Measurements from ENCODE around the gene TBKBP1.

The TBKBP1 gene

DNA sequence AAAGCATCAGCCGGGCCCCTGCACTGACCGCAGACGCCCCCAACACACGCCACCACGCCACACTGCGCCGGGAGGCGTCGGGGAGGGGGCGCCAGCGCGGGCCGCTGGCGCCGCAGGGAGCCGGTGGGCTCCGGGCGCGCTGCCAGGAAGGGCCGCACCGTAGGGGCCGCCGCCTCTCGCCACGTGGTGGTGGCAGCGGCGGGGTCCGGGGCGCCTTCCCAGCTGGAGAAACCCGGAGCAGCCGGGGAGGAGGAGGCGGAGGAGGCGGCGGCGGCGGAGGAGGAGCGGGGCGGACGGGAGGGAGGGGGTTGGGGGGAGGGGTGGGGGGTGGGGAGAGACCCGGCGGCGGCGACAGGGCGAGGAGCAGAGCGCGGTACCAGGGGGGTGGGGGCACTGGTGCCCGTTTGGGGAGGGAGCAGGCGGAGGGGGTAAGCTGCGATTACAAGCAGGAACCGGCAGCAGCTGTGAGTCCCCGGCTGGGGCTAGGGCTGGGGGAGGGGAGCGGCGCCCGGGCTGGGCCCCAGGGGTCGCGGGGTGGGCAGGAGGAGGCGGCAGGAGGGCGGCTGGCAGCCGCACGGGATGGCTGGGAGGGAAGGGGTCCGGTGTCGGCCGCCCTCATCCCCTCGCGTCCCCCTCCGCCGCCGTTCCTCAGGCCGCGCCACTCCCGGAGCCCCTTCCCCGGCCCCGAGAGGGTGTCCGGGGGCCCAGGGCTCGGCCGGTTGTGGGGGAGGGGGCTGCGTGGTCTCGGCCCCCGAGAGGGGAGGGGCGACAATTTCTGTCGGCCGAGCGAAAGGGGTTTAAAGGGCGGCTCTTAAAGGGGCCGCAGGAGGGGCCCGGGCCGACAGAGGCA is at the start of gene TBKBP1:
TSS of gene TBKBP1 (plus strand) at position 431 of the 850 bp plus-strand sequence. CDS start 1,952 bp downstream, outside the sequence.
- Histone ChIP-seq H4K20me1 (peaks cover 23% of the 10 kb centered on the region), H3K27ac (peak within 1 kb of the TSS; percentile 95), H3K27me3 (no peaks in the 10 kb centered on the region), H3K9me3 (no peaks in the 10 kb centered on the region), H3K4me2 (peak within 1 kb of the TSS; percentile 100), H3K4me3 (peak within 1 kb of the TSS; percentile 73), H3K4me1 (peaks cover 79% of the 10 kb centered on the region), H3K9ac (peak within 1 kb of the TSS; percentile 88), H3K36me3 (peaks cover under 1% of the 10 kb centered on the region; the same call in 1 of the 2 replicates)
- no peak for TF ChIP-seq Cebpa-rat (IDR thresholded peaks at IDR 0.05)

DNA sequence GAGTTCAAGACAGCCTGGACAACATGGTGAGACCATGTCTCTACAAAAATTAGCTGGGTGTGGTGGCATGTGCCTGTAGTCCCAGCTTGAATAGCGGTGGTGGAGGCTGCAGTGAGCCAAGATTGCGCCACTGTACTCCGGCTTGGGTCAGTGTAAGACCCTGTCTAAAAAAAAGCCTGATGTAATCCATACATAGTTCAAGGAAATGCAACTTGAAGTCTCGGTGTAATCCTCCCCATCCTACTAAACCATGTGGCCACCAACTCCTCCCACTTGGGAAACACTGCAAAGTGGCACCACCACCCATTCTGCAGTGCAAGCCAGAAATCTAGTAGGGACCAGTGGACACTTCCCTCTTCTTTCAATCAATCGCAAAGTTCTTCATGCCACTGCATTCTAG is 49.6 kb upstream of the TBKBP1 start:
- Histone ChIP-seq H3K9me3 (no peaks in the 10 kb centered on the region), H3K4me1 (peaks cover 35% of the 10 kb centered on the region), H3K27ac (no peak overlapping the region), H4K20me1 (no peaks in the 10 kb centered on the region), H3K4me2 (no peak overlapping the region), H3K9ac (no peak overlapping the region), H3K27me3 (no peaks in the 10 kb centered on the region), H3K36me3 (no peaks in the 10 kb centered on the region), H3K4me3 (no peak overlapping the region)
- TF ChIP-seq Cebpa-rat (IDR thresholded peaks at IDR 0.05), result no peak

- H3K4me1 ChIP-seq, result peaks cover 46% of the 10 kb centered on the region
- H3K4me2 ChIP-seq, result peak within 1 kb of the TSS; percentile 91
- H3K9me3 ChIP-seq, result no peaks in the 10 kb centered on the region
- peak within 1 kb of the TSS; percentile 80 for H3K4me3 ChIP-seq
- peak; percentile 26; the same call in 1 of the 2 replicates for TF ChIP-seq Cebpa-rat (IDR thresholded peaks at IDR 0.05)
- H3K9ac ChIP-seq, result peak within 1 kb of the TSS; percentile 94
- peak within 1 kb of the TSS; percentile 92 for H3K27ac ChIP-seq
- no peaks in the 10 kb centered on the region for H3K27me3 ChIP-seq
- peaks cover 36% of the 10 kb centered on the region for H4K20me1 ChIP-seq
- H3K36me3 ChIP-seq, result peaks cover 29% of the 10 kb centered on the region
Measured at GRCh38 chr17:47649153-47649971, 44.6 kb upstream of the TBKBP1 start, which contains the start of gene KPNB1. TSS of gene KPNB1 (plus strand) at chr17:47649919. CDS start at chr17:47650245, 326 bp downstream.

GRCh38 chr17:47649972-47650524 is 43.9 kb upstream of the TBKBP1 start:
- H3K36me3 ChIP-seq, result peaks cover 35% of the 10 kb centered on the region
- peak overlapping the region; percentile 86 for H3K9ac ChIP-seq
- peak overlapping the region; percentile 80 for H3K4me3 ChIP-seq
- H4K20me1 ChIP-seq, result peaks cover 43% of the 10 kb centered on the region
- H3K4me1 ChIP-seq, result peaks cover 51% of the 10 kb centered on the region
- TF ChIP-seq Cebpa-rat (IDR thresholded peaks at IDR 0.05), result no peak
- H3K4me2 ChIP-seq, result no peak overlapping the region
- no peaks in the 10 kb centered on the region for H3K9me3 ChIP-seq
- H3K27me3 ChIP-seq, result no peaks in the 10 kb centered on the region
- peak overlapping the region; percentile 88 for H3K27ac ChIP-seq

DNA sequence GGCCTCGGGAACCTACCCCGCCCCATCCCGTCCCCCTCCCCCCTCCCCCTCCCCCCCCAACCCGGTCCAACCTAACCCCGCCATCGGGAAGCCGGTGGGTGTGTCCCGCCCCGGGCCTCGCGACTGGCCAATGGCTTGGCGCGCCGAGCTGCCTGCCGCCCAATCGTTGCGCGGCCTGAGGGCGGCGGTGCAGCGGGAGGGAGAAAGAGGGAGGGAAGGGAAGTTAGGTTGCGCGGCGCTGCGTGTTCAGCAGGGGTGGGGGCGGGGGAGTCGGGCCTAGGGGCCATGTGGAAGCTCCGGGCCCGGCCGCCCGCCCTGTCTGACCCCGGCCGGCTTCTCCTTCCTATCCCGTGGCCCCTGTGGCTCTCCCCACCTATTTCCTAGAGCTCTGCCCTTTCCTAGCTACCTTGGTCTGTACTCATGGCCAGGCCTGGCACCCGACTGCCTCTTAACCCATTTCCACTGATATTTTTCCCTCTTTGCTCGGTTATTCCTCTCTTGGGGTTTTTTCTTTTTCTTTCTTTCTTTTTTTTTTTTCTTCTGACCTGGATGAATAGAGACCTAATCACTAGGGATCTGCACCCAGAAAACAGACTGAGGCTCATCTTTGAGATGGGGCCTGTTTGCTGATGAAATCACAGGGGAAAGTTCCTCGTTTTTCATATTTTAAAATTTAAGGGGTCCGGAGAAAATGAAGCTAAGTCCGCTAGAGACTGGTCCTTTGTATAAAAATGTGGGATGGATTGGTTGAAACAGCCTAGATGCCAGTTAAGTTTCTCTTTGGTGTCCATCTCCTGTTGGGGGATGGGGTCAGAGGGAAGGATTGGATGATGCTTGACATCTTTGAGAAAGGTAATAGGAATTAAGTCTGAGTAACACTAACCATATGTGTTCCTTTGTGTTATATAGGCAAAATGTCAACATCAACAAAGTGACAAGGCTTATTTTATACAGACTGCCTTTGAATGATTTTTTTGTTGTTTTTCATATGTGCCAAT is 43.1 kb upstream of the TBKBP1 start:
- Histone ChIP-seq H3K9me3 (no peaks in the 10 kb centered on the region), H3K27ac (peak overlapping the region; percentile 92), H3K4me2 (peak overlapping the region; percentile 91), H3K4me3 (peak overlapping the region; percentile 80), H3K27me3 (no peaks in the 10 kb centered on the region), H4K20me1 (peaks cover 51% of the 10 kb centered on the region), H3K36me3 (peaks cover 43% of the 10 kb centered on the region), H3K4me1 (peaks cover 51% of the 10 kb centered on the region), H3K9ac (peak overlapping the region; percentile 94)
- TF ChIP-seq Cebpa-rat (IDR thresholded peaks at IDR 0.05), result no peak

GRCh38 chr17:47651704-47652103 is 42.3 kb upstream of the TBKBP1 start:
- Histone ChIP-seq H3K9me3 (no peaks in the 10 kb centered on the region), H3K9ac (peak overlapping the region; percentile 94; the same call in 1 of the 2 replicates), H3K4me1 (peaks cover 51% of the 10 kb centered on the region), H3K27ac (no peak overlapping the region), H4K20me1 (peaks cover 60% of the 10 kb centered on the region), H3K36me3 (peaks cover 52% of the 10 kb centered on the region), H3K4me2 (peak overlapping the region; percentile 91), H3K4me3 (peak overlapping the region; percentile 80), H3K27me3 (no peaks in the 10 kb centered on the region)
- no peak for TF ChIP-seq Cebpa-rat (IDR thresholded peaks at IDR 0.05)

DNA sequence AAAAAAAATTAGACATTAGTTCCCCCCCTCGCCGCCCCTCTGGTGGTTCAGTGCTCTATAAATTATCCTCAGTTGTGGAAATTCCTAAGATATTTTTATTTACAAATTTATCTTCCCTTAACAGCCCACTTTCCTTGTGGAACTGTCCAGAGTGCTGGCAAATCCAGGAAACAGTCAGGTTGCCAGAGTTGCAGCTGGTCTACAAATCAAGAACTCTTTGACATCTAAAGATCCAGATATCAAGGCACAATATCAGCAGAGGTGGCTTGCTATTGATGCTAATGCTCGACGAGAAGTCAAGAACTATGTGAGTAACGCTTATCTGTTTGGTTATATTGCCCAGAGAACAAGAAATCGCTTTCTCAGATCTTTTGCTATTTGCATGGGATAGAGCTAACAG is 41.4 kb upstream of the TBKBP1 start:
- peaks cover 61% of the 10 kb centered on the region for H3K36me3 ChIP-seq
- H3K27ac ChIP-seq, result no peak overlapping the region
- peak overlapping the region; percentile 91 for H3K4me2 ChIP-seq
- no peak for TF ChIP-seq Cebpa-rat (IDR thresholded peaks at IDR 0.05)
- H3K9ac ChIP-seq, result 0 out of 2 replicates have a peak overlapping the region, but pooled peaks have one; percentile 94
- no peak overlapping the region for H3K4me3 ChIP-seq
- H3K9me3 ChIP-seq, result no peaks in the 10 kb centered on the region
- H3K27me3 ChIP-seq, result no peaks in the 10 kb centered on the region
- H4K20me1 ChIP-seq, result peaks cover 68% of the 10 kb centered on the region
- peaks cover 54% of the 10 kb centered on the region for H3K4me1 ChIP-seq

- H3K4me3 ChIP-seq, result no peak overlapping the region
- no peak overlapping the region for H3K9ac ChIP-seq
- H3K27ac ChIP-seq, result no peak overlapping the region
- H3K27me3 ChIP-seq, result no peaks in the 10 kb centered on the region
- H3K36me3 ChIP-seq, result peaks cover 69% of the 10 kb centered on the region
- H4K20me1 ChIP-seq, result peaks cover 77% of the 10 kb centered on the region
- TF ChIP-seq Cebpa-rat (IDR thresholded peaks at IDR 0.05), result no peak
- peak overlapping the region; percentile 91 for H3K4me2 ChIP-seq
- no peaks in the 10 kb centered on the region for H3K9me3 ChIP-seq
- peaks cover 56% of the 10 kb centered on the region for H3K4me1 ChIP-seq
Measured at GRCh38 chr17:47653442-47653841, 40.5 kb upstream of the TBKBP1 start.

Measured in BLaER1 (cell line).